B cell (primary cell): ENCODE measurements around the gene MAP2K3. TPM values are rescaled to one million over a fixed set of nuclear protein-coding genes. Genes with fewer than 3 reads are reported as not detected.

ENCODE experiments used
- ATAC-seq: fragments of 200-7000 bp; cut with Tn5 transposase; one replicate; pipeline ENCODE4 v1.10.0; 2021; ENCODE audit warnings: low read depth, mild to moderate bottlenecking, moderate number of reproducible peaks, moderate library complexity
- CTCF ChIA-PET: fragments of 350-600 bp; sonication (Branson Sonifier 250); formaldehyde crosslinking; loops from one replicate; lab custom pipeline; 2021; ENCODE audit warnings: antibody characterized with exemption, inconsistent platforms; lab: Charles Lee
- POLR2A ChIA-PET: fragments of 350-600 bp; sonication (Branson Sonifier 250); formaldehyde crosslinking; loops from one replicate; lab custom pipeline; 2021; ENCODE audit warnings: antibody characterized with exemption; lab: Charles Lee
- DNase-seq: peaks from one replicate; pipeline ENCODE4 v3.0.0; 2013
- H2AFZ ChIP-seq: 2 replicates; pipeline ENCODE4 v1.6.1; 2012; ENCODE audit warnings: mild to moderate bottlenecking, low read depth, low read length; ENCODE audit not compliant: insufficient read depth, poor library complexity, severe bottlenecking
- H3K27ac ChIP-seq, 2 donors: 1 replicate in 1 of 2; 2 replicates in 1 of 2; pipeline ENCODE4 v1.5.1; 2012 to 2013; ENCODE audit warnings: low read length in 2 of 2, mild to moderate bottlenecking in 2 of 2, moderate library complexity in 1 of 2
- H3K27me3 ChIP-seq, 4 experiments: fragments of 200-600 bp in 1 of 4; sonication (generic) in 1 of 4; replicated peaks in 1 of 4; 1 replicate in 2 of 4; 2 replicates in 2 of 4; pipeline versions ENCODE4 v1.6.1 to v1.7.0; 2013 to 2016; ENCODE audit warnings: low read length in 3 of 4, mild to moderate bottlenecking in 2 of 4, mixed read lengths in 1 of 4, moderate library complexity in 1 of 4; ENCODE audit not compliant: insufficient read depth in 4 of 4, control insufficient read depth in 3 of 4; ENCODE audit errors: control extremely low read depth in 1 of 4
- H3K36me3 ChIP-seq, 2 experiments: replicated peaks in 1 of 2; 1 replicate in 1 of 2; 2 replicates in 1 of 2; pipeline versions ENCODE4 v1.6.1 to v1.7.1; 2013; ENCODE audit warnings: low read length in 1 of 2; ENCODE audit not compliant: insufficient read depth in 2 of 2, control insufficient read depth in 1 of 2; ENCODE audit errors: control extremely low read depth in 1 of 2, extremely low read depth in 1 of 2
- H3K4me1 ChIP-seq, 2 donors: fragments of 200-600 bp in 1 of 2; sonication (generic) in 1 of 2; 1 replicate in 1 of 2; 2 replicates in 1 of 2; pipeline versions ENCODE4 v1.5.1 to v1.6.1; 2013 to 2017; ENCODE audit warnings: low read length in 2 of 2; ENCODE audit not compliant: control insufficient read depth in 2 of 2, insufficient read depth in 2 of 2
- H3K4me2 ChIP-seq: replicated peaks from 2 replicates; pipeline ENCODE3; 2012; ENCODE audit warnings: mild to moderate bottlenecking, low read depth, low read length; ENCODE audit not compliant: poor library complexity, severe bottlenecking
- H3K4me3 ChIP-seq, 5 experiments: fragments of 200-600 bp in 1 of 5; sonication (generic) in 1 of 5; 1 replicate in 3 of 5; 2 replicates in 2 of 5; pipeline versions ENCODE4 v1.5.1 to v1.7.0; 2011 to 2016; ENCODE audit warnings: low read length in 4 of 5, mild to moderate bottlenecking in 4 of 5, low read depth in 2 of 5, control low read depth in 1 of 5, moderate library complexity in 1 of 5; ENCODE audit not compliant: insufficient read depth in 1 of 5; ENCODE audit errors: control extremely low read depth in 1 of 5, extremely low read depth in 1 of 5
- H3K79me2 ChIP-seq: fragments of 200-600 bp; sonication (generic); one replicate; pipeline ENCODE4 v1.6.0; 2016; ENCODE audit warnings: low read length; ENCODE audit not compliant: control insufficient read depth, insufficient read depth
- H3K9ac ChIP-seq: fragments of 200-600 bp; sonication (generic); 2 replicates; pipeline ENCODE4 v1.6.1; 2017; ENCODE audit warnings: mild to moderate bottlenecking, low read length, moderate library complexity
- H3K9me3 ChIP-seq, 3 donors: one replicate each; pipeline versions ENCODE4 v1.6.1 to v1.7.1; 2013; ENCODE audit warnings: low read length in 2 of 3; ENCODE audit not compliant: control insufficient read depth in 2 of 3, insufficient read depth in 1 of 3; ENCODE audit errors: control extremely low read depth in 1 of 3
- H4K20me1 ChIP-seq: 2 replicates; pipeline ENCODE4 v1.6.0; 2012; ENCODE audit warnings: mild to moderate bottlenecking, low read length; ENCODE audit not compliant: insufficient read depth, control insufficient read depth, poor library complexity, severe bottlenecking
- H3K27ac Mint-ChIP-seq: one replicate; pipeline ENCODE4 v1.8.0; 2021; ENCODE audit warnings: mixed read lengths
- H3K27me3 Mint-ChIP-seq: one replicate; pipeline ENCODE4 v1.8.0; 2021; ENCODE audit warnings: mixed read lengths
- H3K4me1 Mint-ChIP-seq: one replicate; pipeline ENCODE4 v1.8.0; 2021; ENCODE audit warnings: mixed read lengths
- H3K4me3 Mint-ChIP-seq: one replicate; pipeline ENCODE4 v1.8.0; 2021; ENCODE audit warnings: mixed read lengths
- H3K9me3 Mint-ChIP-seq: one replicate; pipeline ENCODE4 v1.8.0; 2022; ENCODE audit warnings: mixed read lengths; ENCODE audit not compliant: insufficient read depth
- CTCF ChIP-seq: fragments of 200-600 bp; IDR thresholded peaks from one replicate; pipeline ENCODE4 v1.8.0; 2022; ENCODE audit warnings: antibody characterized with exemption, mild to moderate bottlenecking
- EZH2 ChIP-seq: IDR thresholded peaks from 2 replicates; pipeline ENCODE4 v1.6.1; 2012; ENCODE audit warnings: borderline replicate concordance, low read depth, mild to moderate bottlenecking, moderate library complexity, low read length; ENCODE audit not compliant: insufficient read depth, poor library complexity, severe bottlenecking
- whole genome bisulfite sequencing: methylation state at CpG from one replicate; pipeline ENCODE4 v1.1.5; 2013; ENCODE audit warnings: missing lambda C conversion rate; ENCODE audit not compliant: insufficient coverage; 5-methylcytosine and 5-hydroxymethylcytosine counted together
- intact Hi-C: fragments of 100-400 bp; cut with micrococcal nuclease; formaldehyde crosslinking; loops from one replicate; pipeline ENCODE4 v1.10.0; 2022
- polyA plus RNA-seq: library from polyadenylated mRNA; depleted of rRNA; stranded (reverse); fragments of >200 nt; gene quantifications from 2 replicates; pipeline ENCODE4 v1.2.3, GENCODE V29; 2012
- total RNA-seq, 2 donors: library from RNA; stranded (reverse); fragments of 120-200 nt in 1 of 2; gene quantifications; 1 replicate in 1 of 2; 2 replicates in 1 of 2; pipeline versions ENCODE4 v1.2.3 to v1.2.4, GENCODE V29; 2013 to 2022

Gene MAP2K3
- total and polyA plus RNA-seq, 2 donors (not counting 1 experiment from before 2014, with no cell fraction given): 61.0 to 118 TPM

- no peak overlapping the region for H3K27ac ChIP-seq
- ChIA-PET CTCF (no interaction called here), POLR2A (no interaction called here)
- Mint-ChIP-seq H3K27ac (no peak overlapping the region), H3K9me3 (no peaks in the 10 kb centered on the region), H3K4me3 (no peak overlapping the region), H3K4me1 (peaks cover 18% of the 10 kb centered on the region), H3K27me3 (no peaks in the 10 kb centered on the region)
- H4K20me1 ChIP-seq: peaks cover 84% of the 10 kb centered on the region
- no peaks in the 10 kb centered on the region for H3K4me1 ChIP-seq
- H3K27me3 ChIP-seq: no peaks in the 10 kb centered on the region
- WGBS: 71% methylated on average over 10 of the region's 10 CpGs
- DNase-seq (no peak), ATAC-seq (no peak)
- no peak overlapping the region for H3K9ac ChIP-seq
- no peak overlapping the region for H3K4me3 ChIP-seq
- no peak overlapping the region for H2AFZ ChIP-seq
- TF ChIP-seq EZH2 (no peak), CTCF (no peak)
- H3K79me2 ChIP-seq: peaks cover 58% of the 10 kb centered on the region
- no peak overlapping the region for H3K4me2 ChIP-seq
- intact Hi-C loops: no loop called here
- H3K9me3 ChIP-seq: peaks cover 0 to 51% (median 0%) of the 10 kb centered on the region in 3 donors
- H3K36me3 ChIP-seq: peaks cover 0 to 52% of the 10 kb centered on the region in 2 experiments
Measured at GRCh38 chr17:21297597-21297996, 13.1 kb downstream of the MAP2K3 start.

- H3K9ac ChIP-seq: no peak overlapping the region
- H3K4me1 ChIP-seq: no peaks in the 10 kb centered on the region
- no peak overlapping the region for H3K27ac ChIP-seq
- Mint-ChIP-seq H3K27me3 (no peaks in the 10 kb centered on the region), H3K27ac (no peak overlapping the region), H3K4me1 (peaks cover 12% of the 10 kb centered on the region), H3K4me3 (no peak overlapping the region), H3K9me3 (no peaks in the 10 kb centered on the region)
- DNase-seq (no peak), ATAC-seq (no peak)
- POLR2A ChIA-PET: interaction anchor here (1.8 kb wide), 1 partner anchor 11 kb away, joined by 7 read pairs; no protein-coding TSS in a partner anchor
- intact Hi-C loops: no loop called here
- peaks cover 0 to 47% (median 0%) of the 10 kb centered on the region in 3 donors for H3K9me3 ChIP-seq
- peaks cover 77% of the 10 kb centered on the region for H4K20me1 ChIP-seq
- no peak overlapping the region for H3K4me3 ChIP-seq
- 84% methylated on average over 21 of the region's 22 CpGs for WGBS
- H3K79me2 ChIP-seq: peaks cover 51% of the 10 kb centered on the region
- H3K4me2 ChIP-seq: no peak overlapping the region
- no peaks in the 10 kb centered on the region for H3K27me3 ChIP-seq
- TF ChIP-seq EZH2 (no peak), CTCF (no peak)
- H2AFZ ChIP-seq: no peak overlapping the region
- CTCF ChIA-PET: interaction anchor here (1.0 kb wide), 1 partner anchor 215 kb away, joined by 3 read pairs; no protein-coding TSS in a partner anchor
- peaks cover 0 to 55% of the 10 kb centered on the region in 2 experiments for H3K36me3 ChIP-seq
Measured at GRCh38 chr17:21298056-21298982, 13.8 kb downstream of the MAP2K3 start.
